GM18502 (cell line): ENCODE measurements around the gene GIPC1.

Experiments
- ATAC-seq: cut with Tn5 transposase; IDR thresholded peaks from one replicate; pipeline ENCODE4 v1.9.1; 2021; ENCODE audit warnings: mild to moderate bottlenecking; ENCODE audit not compliant: unreplicated experiment, poor library complexity

The GIPC1 gene

GRCh38 chr19:14496834-14497227, 904 bp upstream of the GIPC1 start:
- no peak for ATAC-seq

GRCh38 chr19:14495672-14496028, 277 bp downstream of the GIPC1 start:
- no peak for ATAC-seq

GRCh38 chr19:14494910-14495671, 836 bp downstream of the GIPC1 start:
- no peak for ATAC-seq

DNA sequence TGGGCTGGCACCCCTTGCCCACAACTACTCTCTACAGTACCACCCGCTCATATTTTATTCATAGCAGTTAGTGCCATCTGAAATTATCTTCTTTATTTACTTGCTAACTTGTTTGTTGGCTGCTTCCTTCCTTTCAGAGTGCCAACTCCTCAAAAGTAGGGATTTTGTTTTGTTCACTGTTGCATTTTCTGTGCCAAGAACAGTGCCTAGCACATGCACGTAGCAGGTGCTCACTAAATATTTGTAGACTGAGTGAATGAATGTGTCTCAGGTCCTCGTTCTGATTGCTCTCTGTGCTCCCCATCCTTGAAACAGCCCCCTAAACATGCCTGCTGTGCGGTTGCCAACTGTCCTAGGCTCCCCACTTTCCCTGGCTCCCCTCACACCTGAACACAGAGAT, 1.5 kb downstream of the GIPC1 start:
- ATAC-seq = no peak

- ATAC-seq = no peak
These were observed 3.1 kb downstream of the GIPC1 start for GRCh38 chr19:14492756-14493337.

GRCh38 chr19:14487370-14488125, 8.4 kb downstream of the GIPC1 start:
- no peak for ATAC-seq

DNA sequence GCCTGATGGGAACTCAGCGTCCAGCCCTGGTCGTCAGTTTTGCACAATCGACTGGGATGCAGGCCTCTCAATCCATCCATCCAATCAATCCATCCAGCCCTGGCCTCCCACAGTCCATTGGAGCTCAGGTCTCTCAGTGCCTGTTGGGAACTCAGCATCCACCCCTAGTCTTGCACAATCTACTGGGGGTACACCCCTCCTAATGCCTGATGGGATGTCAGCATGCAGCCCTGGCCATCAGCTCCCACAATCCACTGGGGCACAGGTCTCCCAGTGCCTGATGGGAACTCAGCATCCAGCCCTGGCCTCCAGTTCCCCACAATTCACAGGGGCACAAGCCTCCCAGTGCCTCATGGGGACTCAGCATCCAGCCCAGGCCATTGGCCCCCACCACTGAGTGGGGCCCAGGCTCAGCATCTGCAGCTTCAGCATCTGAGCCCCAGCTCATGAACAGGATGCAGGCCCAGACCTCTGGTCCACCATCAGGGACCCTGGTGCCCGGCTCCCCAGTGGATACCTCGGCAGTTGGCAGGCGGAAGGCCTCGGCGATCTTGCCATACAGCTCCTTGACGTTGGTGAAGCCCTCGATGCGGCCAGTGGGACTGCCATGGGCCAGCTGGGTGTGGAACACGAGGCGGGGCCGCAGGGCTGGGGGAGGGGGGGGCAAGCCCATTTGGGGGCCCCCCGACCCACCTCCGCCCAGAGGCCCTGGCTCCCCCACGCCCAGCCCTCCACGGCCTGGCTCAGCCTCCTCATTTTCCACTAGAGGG, 13.6 kb downstream of the GIPC1 start:
- no peak for ATAC-seq

GRCh38 chr19:14480700-14481079, 15.2 kb downstream of the GIPC1 start:
- no peak for ATAC-seq

GRCh38 chr19:14479975-14480699, 15.8 kb downstream of the GIPC1 start:
- no peak for ATAC-seq

DNA sequence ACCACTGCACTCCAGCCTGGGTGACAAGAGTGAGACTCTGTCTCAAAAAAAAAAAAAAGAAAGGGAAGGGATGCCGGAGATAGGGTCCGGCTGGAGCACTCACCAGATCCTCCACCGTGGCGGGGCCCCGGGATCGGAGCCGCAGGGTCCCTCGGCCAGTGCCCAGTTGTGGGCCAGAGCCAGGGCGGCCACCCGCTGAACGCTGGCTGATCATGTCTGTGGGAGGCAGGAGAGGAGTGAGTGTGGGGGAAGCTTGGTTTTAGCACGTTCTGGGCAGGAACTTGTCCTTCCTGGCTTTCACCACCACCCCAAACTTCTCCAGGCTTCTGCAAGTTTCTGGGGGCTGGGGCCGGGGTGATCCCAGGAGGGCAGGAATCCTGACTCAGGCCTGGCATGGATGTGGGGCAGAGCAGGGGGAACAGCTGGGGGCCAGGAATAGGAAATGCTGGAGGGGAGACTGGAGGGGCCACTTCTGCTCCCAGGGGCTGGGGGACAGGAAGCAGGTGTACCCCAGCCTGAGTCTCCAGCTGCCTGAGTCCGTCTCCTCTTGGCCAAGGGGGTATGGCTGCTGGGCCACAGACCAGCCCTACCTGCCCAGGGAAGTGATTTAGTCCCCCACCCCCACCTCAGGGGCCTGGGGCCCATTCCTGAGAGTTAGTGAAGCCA, 16.5 kb downstream of the GIPC1 start:
- no peak for ATAC-seq

GRCh38 chr19:14478113-14478545, 17.8 kb downstream of the GIPC1 start:
- ATAC-seq = no peak

- ATAC-seq = no peak
These were observed 18.4 kb downstream of the GIPC1 start for GRCh38 chr19:14477418-14478112.

DNA sequence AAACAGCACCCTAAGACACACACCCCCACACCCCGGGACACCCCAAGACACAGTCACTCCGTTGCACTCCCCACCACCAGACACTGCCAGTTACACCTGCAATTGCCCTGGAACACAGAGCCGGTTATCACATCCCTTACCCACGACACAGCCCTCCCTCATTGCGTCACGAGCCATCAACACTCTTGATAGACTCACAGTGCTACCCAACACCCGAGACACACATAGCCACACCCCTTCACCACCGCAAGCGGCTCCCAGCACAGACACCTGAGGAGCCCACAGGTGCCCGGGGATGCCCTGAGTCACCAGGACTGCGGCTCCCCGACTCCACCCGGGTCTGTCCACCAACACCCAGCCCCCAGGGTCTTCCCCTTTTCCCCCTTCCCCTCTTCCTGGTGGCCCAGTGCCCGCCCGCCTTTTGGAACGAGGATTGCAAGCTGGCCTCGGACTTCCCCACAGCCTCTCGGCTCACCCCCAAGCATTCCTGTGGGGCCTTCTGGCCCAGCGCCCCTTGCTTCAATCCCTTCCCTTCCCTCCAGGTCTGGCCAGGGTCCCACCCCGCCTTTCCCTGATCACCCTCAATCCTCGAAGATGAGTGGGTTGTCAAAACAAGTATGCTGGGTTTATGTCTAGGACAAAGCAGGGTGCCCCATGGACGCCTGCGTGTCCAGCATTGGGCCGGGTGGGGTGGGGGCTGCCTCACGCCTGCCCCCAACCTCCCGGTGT, 19.1 kb downstream of the GIPC1 start:
- ATAC-seq = no peak

- ATAC-seq = no peak
These were observed 19.6 kb downstream of the GIPC1 start for GRCh38 chr19:14476327-14476672.

DNA sequence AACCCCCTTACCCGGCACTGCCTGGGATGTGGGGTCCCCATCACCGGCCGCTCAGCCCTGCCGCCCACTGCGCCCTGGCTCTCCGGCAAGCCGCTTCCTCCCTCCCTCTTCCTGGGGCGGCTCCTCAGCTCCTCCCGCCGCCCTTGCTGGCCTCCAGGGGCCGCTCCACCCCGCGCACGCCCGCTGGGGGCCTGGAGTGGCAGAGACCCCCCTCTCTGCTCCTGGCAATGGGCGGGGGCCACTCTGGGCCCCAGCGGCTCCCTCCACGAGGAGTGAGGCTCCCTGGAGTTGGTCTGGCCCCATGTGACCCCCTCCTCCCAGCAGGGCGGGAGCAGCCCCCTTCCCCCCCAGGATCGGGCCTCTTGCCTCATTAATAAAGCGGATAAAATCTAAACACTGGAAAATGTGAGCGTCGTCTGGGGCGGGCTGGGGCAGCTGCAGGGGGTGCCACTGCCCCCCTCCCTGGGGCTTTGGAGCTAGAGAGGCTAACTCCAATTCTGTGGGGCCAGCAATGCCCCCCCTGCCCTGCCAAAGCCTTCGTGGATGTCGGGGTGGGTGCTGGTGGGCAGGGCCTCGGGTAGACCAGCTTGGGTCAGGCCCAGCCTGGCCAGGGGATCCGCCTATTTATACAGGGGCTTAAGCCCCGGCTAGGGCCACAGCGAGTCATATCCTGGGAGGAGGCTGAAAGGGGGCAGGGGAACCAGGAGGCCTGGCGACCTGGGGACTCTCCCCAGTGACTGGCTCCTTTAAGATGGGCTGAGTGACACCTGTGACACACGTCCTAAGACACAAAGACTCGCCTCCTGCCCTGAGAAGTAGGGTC, 20.5 kb downstream of the GIPC1 start, which contains the start of gene PTGER1:
Gene PTGER1, minus strand, starts transcription at position 104 of the 823 bp plus-strand sequence. CDS start 1,034 bp downstream, outside the sequence.
- ATAC-seq = no peak

DNA sequence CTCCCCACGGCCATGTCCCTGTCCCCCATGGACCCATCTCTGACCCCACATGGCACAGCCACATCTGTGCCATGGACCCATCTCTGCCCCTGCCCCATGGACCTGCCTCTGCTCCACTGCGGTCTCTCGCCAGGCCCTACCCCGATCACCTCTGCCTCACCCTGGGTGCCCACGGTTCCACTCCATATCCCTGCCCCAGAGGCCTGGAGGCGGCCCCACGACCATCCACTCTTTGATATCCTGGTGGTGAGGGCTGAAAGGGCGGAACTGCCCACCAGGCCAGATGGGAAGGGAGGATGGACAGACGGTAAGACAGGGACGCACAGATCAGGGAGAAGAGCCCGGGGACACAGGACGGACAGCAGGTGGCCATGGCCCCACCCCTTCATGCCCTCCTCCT, 21.1 kb downstream of the GIPC1 start:
- ATAC-seq = no peak

DNA sequence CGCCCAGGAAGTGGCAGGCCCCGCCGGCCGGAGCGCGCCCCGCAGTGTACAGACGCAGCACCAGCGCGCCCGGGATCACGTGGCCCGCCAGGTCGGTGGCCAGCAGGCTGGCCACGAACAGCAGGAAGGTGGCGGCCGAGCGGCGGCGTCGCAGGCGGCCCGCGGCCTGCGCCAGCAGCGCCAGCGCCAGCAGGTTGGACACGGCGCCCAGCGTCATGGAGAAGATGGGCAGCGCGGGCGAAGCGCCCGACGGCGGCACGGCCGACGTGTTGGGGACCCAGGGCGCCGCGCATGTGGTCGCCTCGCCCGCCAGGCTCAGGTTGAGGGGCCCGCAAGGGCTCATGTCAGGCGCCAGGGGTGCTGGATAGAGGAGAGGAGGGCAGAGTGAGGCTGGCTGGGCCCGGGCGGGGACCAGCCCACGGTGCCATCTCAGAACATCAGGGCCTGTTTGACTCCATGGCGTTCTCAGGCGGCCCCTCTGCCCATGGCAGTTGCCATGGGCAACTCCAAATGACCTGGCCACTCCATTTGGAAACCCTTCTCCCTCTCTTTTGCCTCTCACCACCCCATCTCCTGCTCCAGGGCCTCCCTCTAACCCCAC, 21.8 kb downstream of the GIPC1 start:
- ATAC-seq = no peak
